ENCODE measurements around the gene KIF5A.

Gene KIF5A

DNA sequence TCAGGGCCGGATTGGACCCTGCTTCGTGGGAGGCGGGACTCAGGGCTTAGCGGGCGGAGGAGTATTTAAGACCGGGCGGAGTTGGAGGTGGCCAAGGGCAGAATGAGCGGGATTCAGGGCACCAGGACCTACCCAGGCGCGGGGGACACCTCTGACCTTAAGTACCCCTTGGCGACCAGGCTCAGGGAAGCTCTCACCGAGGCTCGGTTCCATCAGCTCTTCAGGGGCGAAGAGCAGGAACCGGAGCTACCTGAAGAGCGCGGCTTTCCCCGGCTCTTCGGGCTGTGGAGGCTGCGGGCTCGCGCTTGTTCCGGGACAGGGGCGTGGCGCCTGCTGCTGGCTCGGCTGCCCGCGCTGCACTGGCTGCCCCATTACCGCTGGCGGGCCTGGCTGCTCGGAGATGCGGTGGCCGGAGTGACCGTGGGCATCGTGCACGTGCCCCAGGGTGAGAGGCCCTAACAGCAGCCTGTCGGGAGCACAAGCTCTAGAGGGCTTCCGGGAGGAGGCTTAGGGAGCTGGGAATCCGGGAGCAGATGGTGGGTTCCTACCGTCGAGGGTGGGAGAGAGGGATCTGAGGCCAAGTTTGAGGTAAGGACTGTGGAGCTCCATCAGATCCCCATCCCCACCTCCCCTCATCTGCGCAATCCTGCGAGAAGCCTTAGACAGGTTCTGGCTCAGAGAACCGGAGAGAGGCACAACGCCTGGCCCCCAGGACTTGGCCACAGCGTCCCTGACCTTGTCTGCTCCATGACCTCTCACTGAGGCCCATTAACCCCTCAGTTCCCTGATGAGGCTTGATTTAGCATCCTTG is 69.8 kb downstream of the KIF5A start:
- no peak overlapping the region for H3K4me3 ChIP-seq
- no peak for DNase-seq (ENCODE audit: low spot score in 2 of 2)
- no peaks in the 10 kb centered on the region for H3K9me3 ChIP-seq
- H3K27me3 ChIP-seq (ENCODE audit: low read depth): no peaks in the 10 kb centered on the region
- H3K4me1 ChIP-seq: no peaks in the 10 kb centered on the region
- H3K36me3 ChIP-seq (replicated peaks): peaks cover 8% of the 10 kb centered on the region
- in situ Hi-C loops (cut with MboI; ENCODE audit: low sequenced_read_pairs): no loop called here

DNA sequence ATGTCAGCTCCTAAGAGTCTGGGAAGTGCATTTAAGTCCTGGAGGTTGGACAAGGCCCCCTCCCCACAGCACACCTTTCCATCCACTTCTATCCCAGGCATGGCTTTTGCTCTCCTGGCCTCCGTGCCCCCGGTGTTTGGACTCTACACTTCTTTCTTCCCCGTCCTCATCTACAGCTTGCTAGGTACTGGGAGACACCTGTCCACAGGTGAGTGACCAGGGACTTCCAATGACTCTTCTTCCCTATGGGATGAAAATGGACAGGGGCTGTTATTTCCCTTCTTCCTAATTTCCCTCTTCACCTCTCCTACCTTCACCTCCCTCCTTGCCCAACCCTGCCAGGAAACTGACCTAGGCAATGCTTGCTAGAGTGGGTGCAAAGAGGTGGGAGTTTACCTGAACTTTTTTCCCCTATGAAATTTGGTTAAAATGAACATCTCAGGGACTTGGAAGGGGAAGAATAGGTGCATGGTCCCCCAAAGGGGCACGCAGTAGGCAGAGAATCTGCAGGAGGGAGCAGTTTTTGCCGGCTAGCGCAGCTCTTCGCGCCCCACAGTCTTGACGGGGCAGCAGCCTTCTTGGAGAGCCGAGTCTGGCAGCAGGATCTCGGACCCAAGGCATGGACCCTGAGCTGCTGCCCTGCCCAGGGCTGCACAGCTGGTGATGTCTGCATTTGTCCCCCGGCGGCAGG is 70.5 kb downstream of the KIF5A start:
- in situ Hi-C loops (cut with MboI; ENCODE audit: low sequenced_read_pairs): no loop called here
- Histone ChIP-seq H3K9me3 (no peaks in the 10 kb centered on the region), H3K36me3 (replicated peaks) (peaks cover 5% of the 10 kb centered on the region), H3K4me3 (no peak overlapping the region), H3K4me1 (no peaks in the 10 kb centered on the region), H3K27me3 (ENCODE audit: low read depth) (no peaks in the 10 kb centered on the region)
- no peak for DNase-seq (ENCODE audit: low spot score in 2 of 2)

DNA sequence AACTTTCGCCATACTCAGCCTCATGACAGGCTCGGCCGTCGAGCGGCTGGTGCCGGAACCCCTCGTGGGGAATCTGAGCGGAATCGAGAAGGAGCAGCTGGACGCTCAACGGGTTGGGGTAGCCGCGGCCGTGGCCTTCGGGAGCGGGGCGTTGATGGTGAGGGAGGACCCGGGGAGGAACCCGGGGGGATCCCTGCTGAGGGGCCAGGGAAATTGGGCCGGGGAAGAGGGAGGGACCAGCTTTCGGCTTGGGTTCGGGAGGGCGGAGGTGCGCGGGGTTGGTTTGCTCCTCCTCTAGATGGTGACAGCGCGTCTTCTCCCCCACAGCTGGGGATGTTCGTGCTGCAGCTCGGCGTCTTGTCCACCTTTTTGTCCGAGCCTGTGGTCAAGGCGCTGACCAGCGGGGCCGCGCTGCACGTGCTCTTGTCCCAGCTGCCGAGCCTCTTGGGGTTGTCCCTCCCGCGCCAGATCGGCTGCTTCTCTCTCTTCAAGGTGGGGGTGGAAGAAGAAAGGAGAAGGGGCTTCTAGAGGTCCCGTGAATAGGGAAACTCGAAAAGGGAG is 71.2 kb downstream of the KIF5A start:
- in situ Hi-C loops (cut with MboI; ENCODE audit: low sequenced_read_pairs): no loop called here
- H3K36me3 ChIP-seq (replicated peaks): no peaks in the 10 kb centered on the region; the same call in 1 of the 2 replicates
- H3K4me3 ChIP-seq: no peak overlapping the region
- H3K9me3 ChIP-seq: no peaks in the 10 kb centered on the region
- H3K4me1 ChIP-seq: no peaks in the 10 kb centered on the region
- no peak for DNase-seq (ENCODE audit: low spot score in 2 of 2)
- no peaks in the 10 kb centered on the region for H3K27me3 ChIP-seq (ENCODE audit: low read depth)

DNA sequence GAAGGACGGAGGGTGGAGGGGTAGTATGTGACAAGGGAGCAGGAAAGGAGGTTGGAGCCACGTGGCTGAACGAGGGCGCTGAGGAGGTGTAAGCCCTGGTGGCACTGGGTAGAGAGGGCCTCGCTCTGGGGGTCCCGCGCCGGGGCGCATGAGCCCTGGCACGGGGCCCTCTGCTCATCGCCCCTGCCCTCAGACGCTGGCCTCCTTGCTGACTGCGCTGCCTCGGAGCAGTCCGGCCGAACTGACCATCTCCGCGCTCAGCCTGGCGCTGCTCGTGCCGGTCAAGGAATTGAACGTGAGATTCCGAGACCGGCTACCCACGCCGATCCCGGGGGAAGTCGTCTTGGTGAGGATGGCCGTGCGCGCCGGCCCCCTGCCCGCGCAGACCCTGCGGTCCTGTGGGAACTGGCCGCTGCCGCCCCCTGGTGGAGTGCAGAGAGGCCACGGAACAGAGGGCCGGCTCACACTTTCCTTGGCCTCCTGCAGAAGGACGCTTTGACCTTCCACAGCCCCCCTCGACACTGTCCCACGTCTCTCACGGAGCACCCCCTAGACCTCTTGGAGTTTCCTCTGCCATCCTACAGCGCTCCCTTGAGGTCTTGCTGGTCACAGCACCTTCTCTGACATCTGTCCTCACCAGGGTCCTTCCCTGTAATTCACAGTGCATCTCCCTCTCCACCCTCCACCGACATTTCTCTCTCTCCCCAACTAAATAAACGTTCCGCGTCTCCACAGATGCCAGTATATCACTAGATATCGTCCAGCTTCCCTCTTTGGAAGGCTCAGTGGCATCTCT is 71.9 kb downstream of the KIF5A start:
- H3K27me3 ChIP-seq (ENCODE audit: low read depth): no peaks in the 10 kb centered on the region
- peaks cover 2% of the 10 kb centered on the region; the same call in 1 of the 2 replicates for H3K36me3 ChIP-seq (replicated peaks)
- peak overlapping the region; percentile 12; the same call in 1 of the 2 replicates for H3K4me3 ChIP-seq
- no peaks in the 10 kb centered on the region for H3K9me3 ChIP-seq
- in situ Hi-C loops (cut with MboI; ENCODE audit: low sequenced_read_pairs): no loop called here
- DNase-seq (ENCODE audit: low spot score in 2 of 2): peak in 1 of 2 experiments; percentile 85
- no peaks in the 10 kb centered on the region for H3K4me1 ChIP-seq

DNA sequence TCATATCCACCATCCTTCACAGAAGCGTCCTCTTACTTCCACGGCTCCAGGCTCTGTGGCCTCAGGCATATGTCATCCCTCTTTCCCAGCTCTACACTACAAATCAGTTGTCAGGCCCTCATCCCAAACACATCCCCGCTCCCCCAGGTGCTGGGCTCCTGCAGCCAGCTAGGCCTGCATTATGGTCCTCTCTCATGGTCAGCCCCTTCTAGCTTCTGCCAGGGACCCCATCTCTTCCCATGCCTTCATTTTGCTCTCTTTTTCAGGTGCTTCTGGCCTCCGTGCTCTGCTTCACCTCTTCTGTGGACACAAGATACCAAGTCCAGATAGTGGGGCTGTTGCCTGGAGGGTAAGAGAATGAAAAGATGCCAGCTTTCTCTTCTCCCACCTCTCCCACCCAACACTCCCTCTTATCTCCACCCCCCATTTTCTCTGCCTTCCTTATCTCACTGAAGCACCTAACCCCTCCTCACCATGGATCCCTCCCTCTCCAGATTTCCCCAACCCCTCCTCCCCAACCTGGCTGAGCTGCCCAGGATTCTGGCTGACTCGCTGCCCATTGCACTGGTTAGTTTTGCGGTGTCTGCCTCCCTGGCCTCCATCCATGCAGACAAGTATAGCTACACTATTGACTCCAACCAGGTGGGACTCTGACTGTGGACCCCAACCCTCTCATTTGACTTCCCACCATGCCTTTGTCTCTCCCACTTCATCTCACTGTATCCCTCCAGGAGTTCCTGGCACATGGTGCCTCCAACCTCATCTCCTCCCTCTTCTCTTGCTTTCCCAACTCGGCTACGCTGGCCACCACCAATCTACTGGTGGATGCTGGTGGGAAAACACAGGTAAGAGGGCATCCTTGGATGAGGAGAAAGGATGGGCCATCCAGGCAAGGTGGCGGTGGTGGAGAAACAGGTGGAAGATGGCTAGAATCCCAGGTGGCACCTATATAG is 72.7 kb downstream of the KIF5A start:
- no peaks in the 10 kb centered on the region for H3K27me3 ChIP-seq (ENCODE audit: low read depth)
- in situ Hi-C loops (cut with MboI; ENCODE audit: low sequenced_read_pairs): no loop called here
- no peaks in the 10 kb centered on the region for H3K4me1 ChIP-seq
- H3K36me3 ChIP-seq (replicated peaks): peaks cover 3% of the 10 kb centered on the region; the same call in 1 of the 2 replicates
- no peak overlapping the region for H3K4me3 ChIP-seq
- no peak for DNase-seq (ENCODE audit: low spot score in 2 of 2)
- no peaks in the 10 kb centered on the region for H3K9me3 ChIP-seq

DNA sequence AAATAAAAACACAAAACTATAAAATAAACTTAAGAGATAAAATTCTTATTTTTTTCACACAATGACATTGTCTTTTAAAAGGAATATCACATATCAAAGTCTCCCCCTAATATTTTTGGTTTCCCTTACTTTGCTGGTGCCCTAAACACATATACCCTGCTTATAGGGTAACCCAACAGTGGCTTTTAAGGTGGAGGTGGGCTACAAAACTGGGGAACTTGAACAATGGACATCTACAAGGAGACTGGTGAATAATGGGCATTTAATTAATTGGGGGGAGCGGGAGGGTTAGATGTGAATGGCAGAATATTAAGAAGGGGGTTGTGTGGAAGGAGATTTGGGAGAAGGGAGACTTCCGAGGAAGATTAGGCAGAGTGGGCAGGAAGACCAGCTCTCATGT is 73.5 kb downstream of the KIF5A start:
- no peaks in the 10 kb centered on the region for H3K4me1 ChIP-seq
- no peaks in the 10 kb centered on the region for H3K27me3 ChIP-seq (ENCODE audit: low read depth)
- no peak overlapping the region for H3K4me3 ChIP-seq
- DNase-seq (ENCODE audit: low spot score in 2 of 2): no peak
- no peaks in the 10 kb centered on the region for H3K9me3 ChIP-seq
- in situ Hi-C loops (cut with MboI; ENCODE audit: low sequenced_read_pairs): no loop called here
- peaks cover 9% of the 10 kb centered on the region for H3K36me3 ChIP-seq (replicated peaks)

DNA sequence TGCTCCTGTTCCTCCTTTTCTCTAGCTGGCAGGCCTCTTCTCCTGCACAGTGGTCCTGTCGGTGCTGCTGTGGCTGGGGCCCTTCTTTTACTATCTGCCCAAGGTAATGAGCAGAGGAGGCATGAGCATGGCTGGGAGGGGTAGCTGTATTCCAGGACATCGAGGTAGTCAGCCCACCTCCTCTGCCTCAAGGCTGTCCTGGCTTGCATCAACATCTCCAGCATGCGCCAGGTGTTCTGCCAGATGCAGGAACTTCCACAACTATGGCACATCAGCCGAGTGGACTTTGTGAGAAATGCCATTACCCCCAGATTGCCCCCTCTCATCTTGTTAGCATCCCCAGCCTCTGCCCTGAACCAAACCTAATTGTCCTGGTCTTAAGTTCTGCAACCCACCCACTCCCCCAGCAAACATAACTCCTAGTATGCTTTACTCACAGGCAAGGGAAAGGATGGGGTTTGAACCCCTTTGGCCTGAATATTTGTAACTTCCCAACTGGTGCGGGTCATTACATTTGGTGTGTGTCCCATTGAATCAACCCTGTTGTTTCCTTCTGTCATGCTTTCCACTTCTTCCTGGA is 74.1 kb downstream of the KIF5A start:
- no peaks in the 10 kb centered on the region for H3K4me1 ChIP-seq
- H3K36me3 ChIP-seq (replicated peaks): peaks cover 12% of the 10 kb centered on the region
- in situ Hi-C loops (cut with MboI; ENCODE audit: low sequenced_read_pairs): no loop called here
- no peaks in the 10 kb centered on the region for H3K9me3 ChIP-seq
- H3K27me3 ChIP-seq (ENCODE audit: low read depth): no peaks in the 10 kb centered on the region
- DNase-seq (ENCODE audit: low spot score in 2 of 2): no peak
- no peak overlapping the region for H3K4me3 ChIP-seq

DNA sequence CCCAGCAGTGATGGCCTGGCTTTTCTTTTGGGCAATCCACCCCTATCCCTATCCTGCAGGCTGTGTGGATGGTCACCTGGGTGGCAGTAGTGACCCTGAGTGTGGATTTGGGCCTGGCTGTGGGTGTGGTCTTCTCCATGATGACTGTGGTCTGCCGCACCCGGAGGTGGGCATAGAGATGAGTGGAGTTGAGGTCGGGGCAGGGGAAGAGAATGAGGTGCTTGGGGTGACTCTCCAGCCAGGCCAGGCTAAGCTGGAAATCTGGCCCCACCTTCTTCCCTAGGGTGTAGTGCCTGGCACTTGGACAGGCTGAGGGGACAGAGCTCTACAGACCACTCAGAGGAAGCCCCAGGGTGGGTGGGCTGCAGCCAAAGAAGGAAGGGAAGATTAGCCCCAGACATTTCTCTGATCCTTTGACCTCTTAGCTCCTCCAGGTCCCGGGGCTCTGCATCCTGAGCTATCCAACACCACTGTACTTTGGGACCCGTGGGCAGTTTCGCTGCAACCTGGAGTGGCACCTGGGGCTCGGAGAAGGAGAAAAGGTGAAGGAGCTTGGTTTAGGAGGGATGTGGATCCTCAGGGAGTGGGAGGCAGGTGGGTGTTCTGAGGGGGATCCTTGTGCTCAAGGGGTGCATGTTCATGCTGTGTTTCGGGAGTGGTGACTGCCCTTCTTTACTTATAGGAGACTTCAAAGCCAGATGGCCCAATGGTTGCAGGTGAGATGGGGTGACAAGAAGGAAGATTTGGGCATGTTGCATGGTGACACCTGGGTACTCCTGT is 74.8 kb downstream of the KIF5A start:
- Histone ChIP-seq H3K36me3 (replicated peaks) (peaks cover 12% of the 10 kb centered on the region), H3K9me3 (no peaks in the 10 kb centered on the region), H3K27me3 (ENCODE audit: low read depth) (no peaks in the 10 kb centered on the region), H3K4me3 (no peak overlapping the region), H3K4me1 (no peaks in the 10 kb centered on the region)
- in situ Hi-C loops (cut with MboI; ENCODE audit: low sequenced_read_pairs): no loop called here
- no peak for DNase-seq (ENCODE audit: low spot score in 2 of 2)

DNA sequence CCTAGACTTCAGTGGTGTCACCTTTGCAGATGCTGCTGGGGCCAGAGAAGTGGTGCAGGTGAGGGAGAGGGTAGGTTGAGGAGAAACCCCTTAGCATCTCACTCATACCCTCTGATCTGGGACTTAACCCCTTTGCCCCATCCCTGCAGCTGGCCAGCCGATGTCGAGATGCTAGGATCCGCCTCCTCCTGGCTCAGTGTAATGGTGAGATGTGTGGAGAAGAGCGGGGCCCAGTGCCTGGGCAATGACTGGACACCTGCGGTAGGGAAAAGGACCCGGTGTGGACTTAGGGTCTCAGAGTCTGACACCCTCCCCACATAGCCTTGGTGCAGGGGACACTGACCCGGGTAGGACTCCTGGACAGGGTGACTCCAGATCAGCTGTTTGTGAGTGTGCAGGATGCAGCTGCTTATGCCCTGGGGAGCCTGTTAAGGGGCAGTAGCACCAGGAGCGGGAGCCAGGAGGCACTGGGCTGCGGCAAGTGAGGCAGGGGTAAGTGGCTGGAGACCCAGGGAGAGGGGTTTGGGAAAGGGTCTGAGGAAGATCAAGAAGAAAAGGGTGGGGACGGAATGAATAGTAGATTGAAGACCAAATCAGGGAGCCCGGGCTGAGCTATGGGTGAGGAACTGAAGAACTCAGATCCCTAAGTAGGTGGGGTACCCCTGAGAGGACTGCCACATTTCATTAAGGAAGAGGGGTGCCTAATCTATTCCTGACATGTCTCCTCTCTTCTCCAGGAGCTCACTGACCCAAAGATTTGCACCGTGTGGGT is 75.6 kb downstream of the KIF5A start:
- Histone ChIP-seq H3K36me3 (replicated peaks) (peaks cover 12% of the 10 kb centered on the region), H3K4me1 (no peaks in the 10 kb centered on the region), H3K4me3 (no peak overlapping the region), H3K9me3 (no peaks in the 10 kb centered on the region), H3K27me3 (ENCODE audit: low read depth) (no peaks in the 10 kb centered on the region)
- in situ Hi-C loops (cut with MboI; ENCODE audit: low sequenced_read_pairs): no loop called here
- no peak for DNase-seq (ENCODE audit: low spot score in 2 of 2)

DNA sequence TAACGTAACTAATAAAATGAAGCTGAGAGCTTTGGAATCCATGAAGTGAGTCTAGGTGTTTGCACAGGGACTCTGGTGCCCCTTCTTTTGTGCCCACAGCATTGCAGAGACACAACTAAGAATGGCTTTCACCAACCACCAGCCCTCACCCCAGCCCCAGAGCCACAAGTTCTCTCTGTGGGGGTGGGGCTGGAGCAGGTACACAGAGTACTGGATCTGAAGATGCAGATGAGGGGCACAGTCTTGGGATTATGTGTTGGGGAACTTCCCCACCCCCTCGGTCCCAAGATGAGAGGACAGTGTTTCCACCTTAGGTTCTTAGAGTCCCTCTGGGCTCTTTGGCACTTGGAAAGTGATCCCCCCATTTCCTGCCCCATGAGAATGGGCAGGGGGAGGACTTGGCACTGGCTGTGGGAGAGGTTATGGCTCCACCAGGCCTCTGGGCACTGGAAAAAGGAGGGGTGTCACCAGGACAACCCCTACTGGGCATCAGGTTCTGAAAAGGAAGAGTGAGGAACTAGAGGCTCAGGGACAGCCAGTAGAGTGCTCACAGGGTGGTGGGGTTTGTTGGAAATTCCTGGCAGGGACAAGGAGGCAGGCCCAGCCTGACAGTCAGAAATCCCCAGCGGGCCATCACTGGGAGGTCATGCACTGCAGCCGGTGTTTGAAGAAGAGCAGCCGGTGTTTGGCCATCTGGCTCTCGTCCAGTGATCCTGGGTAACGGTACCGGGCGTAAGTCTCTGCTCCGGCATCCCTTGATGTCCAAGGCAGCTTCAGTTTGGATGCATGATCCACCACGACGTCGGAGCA is 76.5 kb downstream of the KIF5A start:
- no peak for DNase-seq (ENCODE audit: low spot score in 2 of 2)
- H3K27me3 ChIP-seq (ENCODE audit: low read depth): no peaks in the 10 kb centered on the region

DNA sequence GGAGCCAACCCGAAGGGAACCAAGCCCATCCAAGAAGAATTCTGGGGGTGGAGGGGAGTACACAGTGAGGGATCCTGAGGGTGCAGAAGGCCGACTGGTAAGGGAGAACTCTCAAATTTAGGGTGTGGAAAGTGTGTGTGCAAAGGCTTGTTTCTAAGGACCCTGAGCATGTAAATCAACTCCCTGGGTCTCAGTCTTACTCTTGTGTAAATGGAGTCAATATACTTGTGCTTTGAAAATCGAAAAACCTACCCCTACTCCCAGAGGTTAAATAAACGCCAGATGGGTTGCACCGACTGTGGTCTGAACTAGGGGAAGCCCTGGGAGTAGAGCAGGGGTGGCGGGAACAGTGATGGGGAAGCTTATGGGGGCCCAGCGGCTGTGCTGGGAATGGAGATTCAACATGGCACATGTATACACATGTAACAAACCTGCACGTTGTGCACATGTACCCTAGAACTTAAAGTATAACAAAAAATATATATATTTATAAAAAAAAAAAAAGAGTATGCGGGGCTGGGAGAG is 77.1 kb downstream of the KIF5A start:
- in situ Hi-C loops (cut with MboI; ENCODE audit: low sequenced_read_pairs): no loop called here
- Histone ChIP-seq H3K4me1 (peaks cover 5% of the 10 kb centered on the region; the same call in 1 of the 2 replicates), H3K9me3 (no peaks in the 10 kb centered on the region), H3K36me3 (replicated peaks) (peaks cover 12% of the 10 kb centered on the region), H3K27me3 (ENCODE audit: low read depth) (no peaks in the 10 kb centered on the region), H3K4me3 (no peak overlapping the region)
- no peak for DNase-seq (ENCODE audit: low spot score in 2 of 2)

More for the DNA sequence above, 76.5 kb downstream of the KIF5A start:
- Histone ChIP-seq H3K4me3 (no peak overlapping the region), H3K4me1 (no peaks in the 10 kb centered on the region; the same call in 1 of the 2 replicates), H3K36me3 (replicated peaks) (peaks cover 12% of the 10 kb centered on the region), H3K9me3 (no peaks in the 10 kb centered on the region)
- in situ Hi-C loops (cut with MboI; ENCODE audit: low sequenced_read_pairs): no loop called here
